Endothelial cell of umbilical vein (primary cell): ENCODE data around the gene SV2C. TPM values are rescaled to one million over a fixed set of nuclear protein-coding genes. Genes with fewer than 3 reads are reported as not detected.

Experiments used
- BruUV-seq: library from RNA; stranded (reverse); fragments of 400-500 nt; replicated peaks from 2 replicates; lab custom pipeline; 2021; lab: Mats Ljungman, UMichigan
- CTCF ChIA-PET: fragments of 300-600, 350-600 bp; sonication (Branson Sonifier 250); formaldehyde crosslinking; loops from one replicate; lab custom pipeline; 2021; ENCODE audit warnings: antibody characterized with exemption, inconsistent platforms; lab: Charles Lee
- POLR2A ChIA-PET: fragments of 300-600, 350-600 bp; sonication (Branson Sonifier 250); formaldehyde crosslinking; loops from one replicate; lab custom pipeline; 2021; ENCODE audit warnings: antibody characterized with exemption, inconsistent platforms; lab: Charles Lee
- DNase-seq: peaks from one replicate; pipeline ENCODE4 v3.0.0-alpha.2; 2011; ENCODE audit warnings: low read depth, low spot score
- FAIRE-seq: peaks from 2 replicates; lab custom pipeline; 2011; peaks lifted over from hg19 to GRCh38; lab: Jason Lieb, UNC
- H2AFZ ChIP-seq: 2 replicates; pipeline ENCODE4 v1.6.0; 2012; ENCODE audit warnings: low read depth, low read length, control low read depth, inconsistent platforms
- H3K27ac ChIP-seq: 2 replicates; pipeline ENCODE4 v1.5.1; 2011; ENCODE audit warnings: low read depth, mild to moderate bottlenecking, control low read depth, low read length, moderate library complexity; ENCODE audit not compliant: insufficient read depth
- H3K27me3 ChIP-seq, 2 experiments: 2 replicates each; pipeline versions ENCODE4 v1.6.0 to v1.6.1; 2011; ENCODE audit warnings: low read length in 2 of 2, mixed read lengths in 1 of 2; ENCODE audit not compliant: control insufficient read depth in 2 of 2, insufficient read depth in 2 of 2
- H3K36me3 ChIP-seq, 2 experiments: 2 replicates in 1 of 2; 3 replicates in 1 of 2; pipeline ENCODE4 v1.5.1; 2011; ENCODE audit warnings: low read length in 2 of 2, mild to moderate bottlenecking in 1 of 2, moderate library complexity in 1 of 2; ENCODE audit not compliant: control insufficient read depth in 2 of 2, insufficient read depth in 2 of 2; ENCODE audit errors: extremely low read depth in 1 of 2
- H3K4me1 ChIP-seq: 3 replicates; pipeline ENCODE4 v1.5.1; 2011; ENCODE audit warnings: mild to moderate bottlenecking, low read length; ENCODE audit not compliant: control insufficient read depth, insufficient read depth; ENCODE audit errors: extremely low read depth
- H3K4me2 ChIP-seq: 2 replicates; pipeline ENCODE4 v1.6.1; 2011; ENCODE audit warnings: low read length, control low read depth, mixed read lengths; ENCODE audit not compliant: insufficient read depth
- H3K4me3 ChIP-seq, 3 experiments: fragments of 200-600 bp in 1 of 3; sonication (generic), shearing (Covaris generic) in 1 of 3; replicated peaks in 1 of 3; 2 replicates each; pipeline ENCODE4 v1.5.1; 2011 to 2016; ENCODE audit warnings: control low read depth in 3 of 3, low read length in 3 of 3, mild to moderate bottlenecking in 2 of 3, inconsistent platforms in 1 of 3, low read depth in 1 of 3, moderate library complexity in 1 of 3; ENCODE audit not compliant: insufficient read depth in 1 of 3
- H3K79me2 ChIP-seq: 2 replicates; pipeline ENCODE4 v1.6.0; 2012; ENCODE audit warnings: low read length, inconsistent platforms; ENCODE audit not compliant: control insufficient read depth, insufficient read depth
- H3K9ac ChIP-seq: replicated peaks from 2 replicates; pipeline ENCODE3; 2011; ENCODE audit warnings: low read length, control low read depth; ENCODE audit not compliant: insufficient read depth; ENCODE audit errors: extremely low read depth
- H3K9me1 ChIP-seq: replicated peaks from 3 replicates; pipeline ENCODE4 v1.6.0; 2011; ENCODE audit warnings: mild to moderate bottlenecking, low read length; ENCODE audit not compliant: control insufficient read depth, insufficient read depth; ENCODE audit errors: extremely low read depth
- H3K9me3 ChIP-seq: replicated peaks from 2 replicates; pipeline ENCODE4 v1.5.1; 2012; ENCODE audit warnings: low read length, inconsistent platforms; ENCODE audit not compliant: control insufficient read depth, insufficient read depth
- H4K20me1 ChIP-seq: replicated peaks from 2 replicates; pipeline ENCODE3; 2011; ENCODE audit warnings: mild to moderate bottlenecking, low read length; ENCODE audit not compliant: control insufficient read depth, insufficient read depth; ENCODE audit errors: extremely low read depth
- EZH2 ChIP-seq: IDR thresholded peaks from 2 replicates; pipeline ENCODE4 v1.6.1; 2012; ENCODE audit warnings: borderline replicate concordance, low read depth, mild to moderate bottlenecking, moderate library complexity, low read length, inconsistent platforms; ENCODE audit not compliant: severe bottlenecking
- FOS ChIP-seq: IDR thresholded peaks from 2 replicates; pipeline ENCODE4 v1.6.1; 2011; ENCODE audit warnings: mild to moderate bottlenecking, low read length, moderate library complexity, borderline replicate concordance; ENCODE audit not compliant: insufficient read depth
- GATA2 ChIP-seq: IDR thresholded peaks from 2 replicates; pipeline ENCODE4 v1.7.0; 2011; ENCODE audit warnings: low read depth, mild to moderate bottlenecking, moderate library complexity, mixed read lengths, low read length; ENCODE audit not compliant: insufficient read length, insufficient read depth
- JUN ChIP-seq: IDR thresholded peaks from 2 replicates; pipeline ENCODE4 v1.6.1; 2011; ENCODE audit warnings: borderline replicate concordance, low read depth; ENCODE audit not compliant: insufficient read length, insufficient read depth
- MAX ChIP-seq: IDR thresholded peaks from 2 replicates; pipeline ENCODE4 v1.6.1; 2011; ENCODE audit not compliant: insufficient read depth, insufficient read length
- POLR2A ChIP-seq: IDR thresholded peaks from 2 replicates; pipeline ENCODE4 v1.6.1; 2012; ENCODE audit warnings: low read depth, mild to moderate bottlenecking, control low read depth, low read length
- dilution Hi-C: fragments of 300-500 bp; cut with MboI; formaldehyde crosslinking; loops from one replicate; pipeline ENCODE4 v1.15.0; 2019; ENCODE audit warnings: low sequenced_read_pairs; ENCODE audit not compliant: extremely low pct_ligation_motif_present
- intact Hi-C: fragments of 100-400 bp; cut with micrococcal nuclease; formaldehyde crosslinking; loops from one replicate; pipeline ENCODE4 v1.10.0; 2022
- polyA plus RNA-seq, 4 experiments: library from polyadenylated mRNA; depleted of rRNA in 3 of 4; stranded (reverse) in 3 of 4; unstranded in 1 of 4; fragments of >200 nt; gene quantifications; 2 replicates each; pipeline versions ENCODE4 v1.2.1 to v1.2.3, GENCODE V29; 2011 to 2012; ENCODE audit warnings: missing spikeins in 1 of 4
- total RNA-seq: library from RNA; stranded (reverse); gene quantifications from 2 replicates; pipeline ENCODE4 v1.2.3, GENCODE V29; 2021

The SV2C gene
- total and polyA plus RNA-seq, 2 donors (not counting 3 experiments of a cell fraction or from before 2014, with no cell fraction given) = not detected

GRCh38 chr5:76197726-76198125 is 114.5 kb downstream of the SV2C start:
- H3K9ac ChIP-seq = no peak overlapping the region
- H3K9me3 ChIP-seq = no peaks in the 10 kb centered on the region
- CTCF ChIA-PET = interaction anchor here (1.3 kb wide), 1 partner anchor 22 kb away, joined by 4 read pairs; no protein-coding TSS in a partner anchor
- DNase-seq (no peak), FAIRE-seq (no peak)
- no peak overlapping the region for H3K4me3 ChIP-seq
- no peak overlapping the region for H2AFZ ChIP-seq
- intact Hi-C loops (no loop called here), dilution Hi-C loops (no loop called here)
- no peaks in the 10 kb centered on the region for H3K36me3 ChIP-seq
- no peaks in the 10 kb centered on the region for H3K27me3 ChIP-seq
- H3K9me1 ChIP-seq = no peaks in the 10 kb centered on the region
- no peaks in the 10 kb centered on the region for H3K4me1 ChIP-seq
- no peak overlapping the region for H3K27ac ChIP-seq
- no peaks in the 10 kb centered on the region for H4K20me1 ChIP-seq
- TF ChIP-seq MAX = no peak
- no peak for TF ChIP-seq EZH2
- no peak for TF ChIP-seq FOS
- no peak for TF ChIP-seq GATA2
- TF ChIP-seq POLR2A = no peak
- TF ChIP-seq JUN = no peak
- no peak overlapping the region for H3K4me2 ChIP-seq
- no TSS peak for BruUV-seq
- no peaks in the 10 kb centered on the region for H3K79me2 ChIP-seq
- POLR2A ChIA-PET = no interaction called here
